Astrocyte of the cerebellum (primary cell): Measurements from ENCODE around the gene FBXL20.
"Not testable (repeated sequence)": the region's sequence is repeated elsewhere in the genome, so short reads cannot be mapped to it uniquely, and the experiment has no call there.

Experiments
- DNase-seq: peaks from one replicate; pipeline ENCODE4 v3.0.0-alpha.2; 2011; ENCODE audit warnings: low read depth
- H3K4me3 ChIP-seq: 2 replicates; pipeline ENCODE4 v1.5.1; 2011; ENCODE audit warnings: mild to moderate bottlenecking, low read depth, low read length, moderate library complexity
- CTCF ChIP-seq: IDR thresholded peaks from 2 replicates; pipeline ENCODE4 v1.5.1; 2012; ENCODE audit warnings: low read length, low read depth, moderate library complexity, mild to moderate bottlenecking; ENCODE audit errors: missing control alignments
- in situ Hi-C: cut with HindIII; loops from 2 replicates; pipeline ENCODE4 v1.10.0; 2017; ENCODE audit warnings: low sequenced_read_pairs

The FBXL20 gene

GRCh38 chr17:39351508-39351907 is 49.9 kb downstream of the FBXL20 start:
- in situ Hi-C loops = no loop called here

GRCh38 chr17:39349246-39349645 is 52.2 kb downstream of the FBXL20 start:
- H3K4me3 ChIP-seq = no peak overlapping the region

More at GRCh38 chr17:39351508-39351907, 49.9 kb downstream of the FBXL20 start:
- no peak for DNase-seq
- no peak for TF ChIP-seq CTCF
- no peak overlapping the region for H3K4me3 ChIP-seq

GRCh38 chr17:39346863-39347262 is 54.6 kb downstream of the FBXL20 start:
- H3K4me3 ChIP-seq, in situ Hi-C loops, DNase-seq: not testable (repeated sequence)

More at GRCh38 chr17:39349246-39349645, 52.2 kb downstream of the FBXL20 start:
- TF ChIP-seq CTCF = no peak
- in situ Hi-C loops = no loop called here
- no peak for DNase-seq

GRCh38 chr17:39341541-39341940 is 59.9 kb downstream of the FBXL20 start:
- DNase-seq = no peak
- TF ChIP-seq CTCF = no peak
- H3K4me3 ChIP-seq = no peak overlapping the region
- in situ Hi-C loops = no loop called here

- in situ Hi-C loops = no loop called here
- no peak for TF ChIP-seq CTCF
- no peak for DNase-seq
- H3K4me3 ChIP-seq = no peak overlapping the region
Measured at GRCh38 chr17:39340731-39341130, 60.7 kb downstream of the FBXL20 start.

- in situ Hi-C loops = no loop called here
- DNase-seq = no peak
- TF ChIP-seq CTCF = no peak
- H3K4me3 ChIP-seq = no peak overlapping the region
Measured at GRCh38 chr17:39339272-39339671, 62.2 kb downstream of the FBXL20 start.

GRCh38 chr17:39337649-39338048 is 63.8 kb downstream of the FBXL20 start:
- in situ Hi-C loops, DNase-seq, H3K4me3 ChIP-seq: not testable (repeated sequence)

- no peak overlapping the region for H3K4me3 ChIP-seq
- in situ Hi-C loops = no loop called here
- DNase-seq = no peak
- TF ChIP-seq CTCF = no peak
Measured at GRCh38 chr17:39335704-39336223, 65.7 kb downstream of the FBXL20 start.

GRCh38 chr17:39334008-39334744 is 67.2 kb downstream of the FBXL20 start:
- DNase-seq, in situ Hi-C loops, H3K4me3 ChIP-seq: not testable (repeated sequence)
